Keratinocyte (primary cell): ENCODE results near the gene FADS3.

Experiments
- EZH2 ChIP-seq: IDR thresholded peaks from one replicate; pipeline ENCODE4 v1.6.1; 2012; ENCODE audit warnings: inconsistent platforms, mild to moderate bottlenecking, low read length, moderate library complexity
- TF ChIP-seq, protein P1 (sequence below), 3 experiments: IDR thresholded peaks in 1 of 3; conservative IDR thresholded peaks in 1 of 3; optimal IDR thresholded peaks in 1 of 3; 2 replicates in 2 of 3; 3 replicates in 1 of 3; pipeline versions ENCODE3 to v1.5.1; 2011; ENCODE audit warnings: low read length in 3 of 3, mild to moderate bottlenecking in 3 of 3, moderate library complexity in 2 of 3, control low read depth in 1 of 3, inconsistent platforms in 1 of 3; ENCODE audit not compliant: insufficient read depth in 2 of 3; ENCODE audit errors: extremely low read depth in 1 of 3

DNA sequence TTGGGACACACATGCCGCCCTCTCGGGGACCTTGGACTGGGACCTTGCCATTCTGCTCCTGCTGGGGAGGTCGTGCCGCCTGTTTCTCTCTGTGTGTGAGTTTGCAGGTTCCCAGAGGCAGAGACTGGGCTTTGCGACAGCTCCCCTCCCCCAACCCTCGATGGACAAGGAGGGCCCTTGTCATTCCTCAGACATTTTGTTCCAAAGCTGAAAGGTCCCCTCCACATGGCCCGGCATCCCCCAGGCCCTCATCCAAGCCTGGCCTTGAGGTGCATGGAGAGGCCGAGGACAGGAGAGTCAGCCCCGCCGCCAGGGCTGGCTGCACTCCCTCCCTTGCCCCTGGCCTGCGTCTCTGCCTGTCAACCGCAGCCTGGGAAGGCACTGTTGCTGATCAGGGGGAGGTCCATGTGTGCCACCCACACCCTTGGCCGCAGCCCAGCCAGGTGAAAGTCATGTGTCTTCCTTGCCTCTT lies 37.6 kb downstream of the FADS3 start:
- TF ChIP-seq, protein P1, sequence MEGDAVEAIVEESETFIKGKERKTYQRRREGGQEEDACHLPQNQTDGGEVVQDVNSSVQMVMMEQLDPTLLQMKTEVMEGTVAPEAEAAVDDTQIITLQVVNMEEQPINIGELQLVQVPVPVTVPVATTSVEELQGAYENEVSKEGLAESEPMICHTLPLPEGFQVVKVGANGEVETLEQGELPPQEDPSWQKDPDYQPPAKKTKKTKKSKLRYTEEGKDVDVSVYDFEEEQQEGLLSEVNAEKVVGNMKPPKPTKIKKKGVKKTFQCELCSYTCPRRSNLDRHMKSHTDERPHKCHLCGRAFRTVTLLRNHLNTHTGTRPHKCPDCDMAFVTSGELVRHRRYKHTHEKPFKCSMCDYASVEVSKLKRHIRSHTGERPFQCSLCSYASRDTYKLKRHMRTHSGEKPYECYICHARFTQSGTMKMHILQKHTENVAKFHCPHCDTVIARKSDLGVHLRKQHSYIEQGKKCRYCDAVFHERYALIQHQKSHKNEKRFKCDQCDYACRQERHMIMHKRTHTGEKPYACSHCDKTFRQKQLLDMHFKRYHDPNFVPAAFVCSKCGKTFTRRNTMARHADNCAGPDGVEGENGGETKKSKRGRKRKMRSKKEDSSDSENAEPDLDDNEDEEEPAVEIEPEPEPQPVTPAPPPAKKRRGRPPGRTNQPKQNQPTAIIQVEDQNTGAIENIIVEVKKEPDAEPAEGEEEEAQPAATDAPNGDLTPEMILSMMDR (optimal IDR thresholded peaks at IDR 0.05 in 1 of 3, IDR thresholded peaks at IDR 0.05 in 1 of 3, conservative IDR thresholded peaks at IDR 0.05 in 1 of 3; ENCODE audit: extremely low read depth in 1 of 3, insufficient read depth in 2 of 3, low read length in 3 of 3), result no peak
- no peak for TF ChIP-seq EZH2
